Measurements from ENCODE around the gene GTF2H4.
A peak's percentile ranks its signal among the peaks of the same experiment; 100 is the strongest.

DNA sequence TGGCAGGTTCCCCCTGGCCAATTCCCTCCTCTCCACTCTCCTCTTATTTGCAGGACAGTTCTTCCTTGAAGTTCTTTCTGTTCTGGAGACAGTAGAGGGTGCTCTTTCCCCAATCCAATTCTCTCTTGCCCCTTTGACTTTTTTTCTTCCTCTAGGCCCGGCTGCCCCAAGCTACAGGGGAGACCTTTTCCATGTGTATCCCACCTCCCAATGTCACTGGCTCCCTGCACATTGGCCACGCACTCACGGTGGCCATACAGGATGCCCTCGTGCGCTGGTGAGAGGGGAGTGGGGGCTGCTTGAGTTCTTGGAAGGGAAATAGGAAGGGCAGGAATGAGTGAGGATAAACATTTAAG, 7.6 kb downstream of the GTF2H4 start:
- TF ChIP-seq, protein P1, sequence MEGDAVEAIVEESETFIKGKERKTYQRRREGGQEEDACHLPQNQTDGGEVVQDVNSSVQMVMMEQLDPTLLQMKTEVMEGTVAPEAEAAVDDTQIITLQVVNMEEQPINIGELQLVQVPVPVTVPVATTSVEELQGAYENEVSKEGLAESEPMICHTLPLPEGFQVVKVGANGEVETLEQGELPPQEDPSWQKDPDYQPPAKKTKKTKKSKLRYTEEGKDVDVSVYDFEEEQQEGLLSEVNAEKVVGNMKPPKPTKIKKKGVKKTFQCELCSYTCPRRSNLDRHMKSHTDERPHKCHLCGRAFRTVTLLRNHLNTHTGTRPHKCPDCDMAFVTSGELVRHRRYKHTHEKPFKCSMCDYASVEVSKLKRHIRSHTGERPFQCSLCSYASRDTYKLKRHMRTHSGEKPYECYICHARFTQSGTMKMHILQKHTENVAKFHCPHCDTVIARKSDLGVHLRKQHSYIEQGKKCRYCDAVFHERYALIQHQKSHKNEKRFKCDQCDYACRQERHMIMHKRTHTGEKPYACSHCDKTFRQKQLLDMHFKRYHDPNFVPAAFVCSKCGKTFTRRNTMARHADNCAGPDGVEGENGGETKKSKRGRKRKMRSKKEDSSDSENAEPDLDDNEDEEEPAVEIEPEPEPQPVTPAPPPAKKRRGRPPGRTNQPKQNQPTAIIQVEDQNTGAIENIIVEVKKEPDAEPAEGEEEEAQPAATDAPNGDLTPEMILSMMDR (IDR thresholded peaks at IDR 0.05; ENCODE audit: low read depth, low read length) = peak; percentile 68
- TF ChIP-seq EZH2phosphoT487 (IDR thresholded peaks at IDR 0.05; ENCODE audit: low read depth) = no peak

All from OCI-LY3 (cell line).